Colonic mucosa (tissue), 4 donors: ENCODE measurements around the gene ZKSCAN1. TPM values are rescaled to one million over a fixed set of nuclear protein-coding genes. Genes with fewer than 3 reads are reported as not detected.

Source experiments
- DNase-seq: peaks from one replicate; pipeline ENCODE4 v3.0.0-alpha.2; 2020
- H3K27ac ChIP-seq: fragments of 200-600 bp; one replicate; pipeline ENCODE4 v1.8.0; 2021
- H3K27me3 ChIP-seq: fragments of 200-600 bp; one replicate; pipeline ENCODE4 v1.8.0; 2021
- H3K36me3 ChIP-seq: fragments of 200-600 bp; one replicate; pipeline ENCODE4 v1.8.0; 2021
- H3K4me1 ChIP-seq: fragments of 200-600 bp; one replicate; pipeline ENCODE4 v1.8.0; 2021; ENCODE audit warnings: mild to moderate bottlenecking
- H3K4me3 ChIP-seq: fragments of 200-600 bp; one replicate; pipeline ENCODE4 v1.8.0; 2021
- H3K9ac ChIP-seq, 2 donors: one replicate each; pipeline ENCODE4 v1.7.0; 2013; ENCODE audit warnings: control low read depth in 2 of 2, low read depth in 2 of 2, low read length in 2 of 2
- H3K9me3 ChIP-seq: fragments of 200-600 bp; one replicate; pipeline ENCODE4 v1.8.0; 2021
- intact Hi-C: fragments of 100-400 bp; cut with DNase I; formaldehyde crosslinking; loops from one replicate; pipeline ENCODE4 v1.14.1; 2022
- total RNA-seq, 2 donors: library from RNA; stranded (reverse); fragmentation: NEBNext Ultra II Directional in 1 of 2; extraction: Animal tissue kit (Norgen Biotek cat#: 25700) in 1 of 2; gene quantifications; one replicate each; pipeline ENCODE4 v1.2.1, GENCODE V29; 2021
- TF ChIP-seq, protein P1 (sequence below): fragments of 200-600 bp; IDR thresholded peaks from one replicate; pipeline ENCODE4 v1.8.0; 2022; ENCODE audit warnings: antibody characterized with exemption, mild to moderate bottlenecking
- donor health status: healthy.
- donor health status: DM: no; HTN: no; CAD: no.
- donor health status: DM: no; HTN: no; CAD: no.

Gene ZKSCAN1
- total RNA-seq, 2 donors from 2014 or later, result 96.1 to 147 TPM

DNA sequence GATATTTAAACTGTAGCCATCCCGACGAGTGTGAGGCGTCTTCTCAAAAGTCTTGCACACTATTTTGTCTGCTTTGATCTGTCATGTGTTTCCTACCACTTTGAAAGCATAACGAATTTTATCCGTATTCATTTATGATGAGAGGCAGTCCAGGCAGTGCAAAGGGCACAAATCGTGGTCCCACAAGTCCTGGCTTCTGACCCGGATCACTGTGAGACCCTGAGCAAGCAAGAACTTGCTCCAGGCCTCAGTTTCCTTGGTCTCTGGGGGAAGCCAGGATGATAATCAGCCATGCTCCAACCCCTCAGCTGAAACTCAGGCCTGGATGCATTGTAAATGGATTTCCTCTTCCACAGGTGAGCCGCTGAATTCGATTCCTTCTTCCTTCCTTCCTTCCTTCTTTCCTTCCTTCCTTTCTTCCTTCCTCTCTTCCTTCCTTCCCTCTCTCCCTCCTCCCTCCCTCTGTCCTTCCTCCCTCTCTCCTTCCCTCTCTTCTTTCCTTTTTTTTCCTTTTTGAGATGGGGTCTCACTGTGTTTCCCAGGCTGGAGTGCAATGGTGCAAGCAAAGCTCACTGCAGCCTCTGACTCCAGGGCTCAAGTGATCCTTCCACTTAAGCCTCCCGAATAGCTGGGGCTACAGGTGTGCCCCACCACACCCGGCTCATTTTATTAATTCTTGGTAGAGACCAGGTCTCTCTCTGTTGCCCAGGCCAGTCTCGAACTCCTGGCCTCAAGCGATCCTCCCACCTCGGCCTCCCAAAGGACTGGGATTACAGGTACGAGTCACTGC lies 18.4 kb upstream of the ZKSCAN1 start:
- Histone ChIP-seq H3K27me3 (no peaks in the 10 kb centered on the region), H3K9me3 (no peaks in the 10 kb centered on the region), H3K4me1 (no peaks in the 10 kb centered on the region), H3K27ac (peak overlapping the region; percentile 74), H3K36me3 (no peaks in the 10 kb centered on the region), H3K4me3 (peak overlapping the region; percentile 33), H3K9ac (peak overlapping the region; percentile 62 to 77)
- intact Hi-C loops, result no loop called here
- TF ChIP-seq, protein P1, sequence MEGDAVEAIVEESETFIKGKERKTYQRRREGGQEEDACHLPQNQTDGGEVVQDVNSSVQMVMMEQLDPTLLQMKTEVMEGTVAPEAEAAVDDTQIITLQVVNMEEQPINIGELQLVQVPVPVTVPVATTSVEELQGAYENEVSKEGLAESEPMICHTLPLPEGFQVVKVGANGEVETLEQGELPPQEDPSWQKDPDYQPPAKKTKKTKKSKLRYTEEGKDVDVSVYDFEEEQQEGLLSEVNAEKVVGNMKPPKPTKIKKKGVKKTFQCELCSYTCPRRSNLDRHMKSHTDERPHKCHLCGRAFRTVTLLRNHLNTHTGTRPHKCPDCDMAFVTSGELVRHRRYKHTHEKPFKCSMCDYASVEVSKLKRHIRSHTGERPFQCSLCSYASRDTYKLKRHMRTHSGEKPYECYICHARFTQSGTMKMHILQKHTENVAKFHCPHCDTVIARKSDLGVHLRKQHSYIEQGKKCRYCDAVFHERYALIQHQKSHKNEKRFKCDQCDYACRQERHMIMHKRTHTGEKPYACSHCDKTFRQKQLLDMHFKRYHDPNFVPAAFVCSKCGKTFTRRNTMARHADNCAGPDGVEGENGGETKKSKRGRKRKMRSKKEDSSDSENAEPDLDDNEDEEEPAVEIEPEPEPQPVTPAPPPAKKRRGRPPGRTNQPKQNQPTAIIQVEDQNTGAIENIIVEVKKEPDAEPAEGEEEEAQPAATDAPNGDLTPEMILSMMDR, result no peak
- DNase-seq, result no peak

DNA sequence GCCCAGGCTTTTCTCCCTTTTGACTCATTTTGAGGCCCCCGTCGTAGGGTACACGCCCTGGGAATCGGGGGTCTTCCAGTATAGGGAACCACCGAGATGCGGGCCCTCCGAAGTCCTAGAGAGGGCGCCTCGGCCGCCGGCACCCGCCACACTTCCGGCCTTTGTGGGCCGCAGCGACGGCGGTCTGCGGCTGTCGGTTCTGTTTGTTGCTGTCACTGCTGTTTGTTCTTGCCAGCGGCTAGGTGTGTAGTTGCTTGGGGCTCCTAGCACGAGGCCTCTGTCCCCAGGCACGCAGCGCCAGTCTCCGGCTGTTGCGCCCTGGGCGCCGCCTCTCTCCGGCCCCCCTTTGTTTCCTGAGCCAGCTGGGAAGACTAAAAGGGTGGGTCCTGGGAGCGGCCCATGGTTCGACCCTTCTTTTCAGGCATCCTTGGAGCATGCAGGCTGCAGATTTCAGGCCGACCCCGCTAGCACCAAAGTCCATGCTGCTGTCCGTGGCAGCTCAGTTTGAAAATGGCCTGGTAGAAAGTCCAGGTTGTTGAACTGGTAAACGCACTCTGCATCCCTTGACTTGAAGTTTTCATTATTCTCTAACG lies 17.8 kb upstream of the ZKSCAN1 start:
- peak; percentile 57 for DNase-seq
- Histone ChIP-seq H3K9ac (peak overlapping the region; percentile 62 to 77), H3K27ac (peak overlapping the region; percentile 74), H3K4me3 (peak overlapping the region; percentile 33), H3K4me1 (no peaks in the 10 kb centered on the region), H3K36me3 (no peaks in the 10 kb centered on the region), H3K9me3 (no peaks in the 10 kb centered on the region), H3K27me3 (no peaks in the 10 kb centered on the region)
- intact Hi-C loops, result no loop called here
- TF ChIP-seq, protein P1, result peak; percentile 38

DNA sequence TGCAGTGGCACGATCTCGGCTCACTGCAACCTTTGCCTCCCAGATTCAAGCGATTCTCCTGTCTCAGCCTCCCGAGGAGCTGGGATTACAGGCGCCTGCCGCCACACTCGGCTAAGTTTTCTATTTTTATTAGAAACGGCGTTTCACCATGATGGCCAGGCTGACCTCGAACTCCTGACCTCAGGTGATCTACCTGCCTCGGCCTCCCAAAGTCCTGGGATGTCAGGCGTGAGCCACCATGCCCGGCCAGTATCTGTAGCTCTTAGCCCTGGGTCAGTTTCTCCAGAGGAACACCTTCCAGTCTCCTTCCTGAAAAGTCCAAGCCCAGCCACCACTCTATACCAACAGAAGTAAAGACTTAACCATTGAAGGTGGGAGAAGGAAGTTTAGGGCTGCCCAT lies 15.2 kb upstream of the ZKSCAN1 start:
- Histone ChIP-seq H3K27me3 (no peaks in the 10 kb centered on the region), H3K27ac (peak overlapping the region; percentile 53), H3K36me3 (no peaks in the 10 kb centered on the region), H3K9ac (peak overlapping the region in 1 of 2 donors; percentile 51), H3K4me1 (no peaks in the 10 kb centered on the region), H3K9me3 (no peaks in the 10 kb centered on the region), H3K4me3 (no peak overlapping the region)
- DNase-seq, result no peak
- intact Hi-C loops, result no loop called here
- TF ChIP-seq, protein P1, result no peak

DNA sequence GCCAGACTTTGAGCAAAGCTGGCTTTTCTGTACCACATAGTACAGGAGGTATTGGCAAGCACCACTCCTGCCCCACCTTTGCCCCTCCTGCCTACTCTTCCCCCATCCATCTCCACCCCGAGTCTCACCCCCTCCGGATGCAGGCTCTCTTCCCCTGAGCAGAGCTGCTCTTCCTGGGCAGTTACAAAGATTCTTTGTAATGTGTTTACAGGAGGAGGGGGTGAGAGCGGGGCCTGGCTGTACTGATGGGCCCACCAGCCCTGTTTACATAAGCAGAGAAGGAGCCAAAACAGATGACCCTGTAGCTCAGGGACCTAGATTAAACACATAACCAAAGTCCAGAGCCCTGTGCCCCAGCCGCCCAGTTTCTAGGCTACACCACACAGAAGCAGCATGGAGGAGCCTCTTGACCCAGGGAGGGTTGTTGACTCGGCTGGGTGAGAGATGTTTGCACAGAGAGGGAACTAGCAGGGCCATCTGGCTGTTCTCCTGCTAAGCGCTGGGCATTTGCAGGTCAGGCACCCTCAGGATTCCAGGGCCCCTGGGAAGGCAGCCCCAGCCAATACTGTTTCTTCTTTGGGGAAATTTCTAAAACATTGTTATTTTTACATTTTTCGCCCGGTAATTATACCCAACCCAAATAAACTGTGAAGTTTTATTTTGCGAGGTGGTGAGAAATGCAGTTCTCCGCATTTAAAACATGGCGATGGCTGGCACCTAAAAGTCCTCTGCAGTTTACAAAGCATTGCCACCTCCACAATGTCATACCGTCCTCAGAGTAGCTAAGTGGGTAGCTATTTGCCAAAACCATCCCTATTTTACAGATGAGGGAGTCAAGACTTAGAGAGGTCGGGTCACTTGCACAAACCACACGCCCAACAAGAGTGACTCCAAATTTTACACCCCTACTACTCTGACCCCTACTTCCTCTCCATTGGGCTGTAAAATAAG lies 11.4 kb upstream of the ZKSCAN1 start:
- no peaks in the 10 kb centered on the region for H3K27me3 ChIP-seq
- peak overlapping the region; percentile 65 for H3K27ac ChIP-seq
- no peak overlapping the region for H3K4me3 ChIP-seq
- H3K9me3 ChIP-seq, result no peaks in the 10 kb centered on the region
- intact Hi-C loops, result no loop called here
- TF ChIP-seq, protein P1, result no peak
- no peaks in the 10 kb centered on the region for H3K36me3 ChIP-seq
- DNase-seq, result peak; percentile 84
- peak overlapping the region; percentile 30 to 62 for H3K9ac ChIP-seq
- H3K4me1 ChIP-seq, result no peaks in the 10 kb centered on the region

DNA sequence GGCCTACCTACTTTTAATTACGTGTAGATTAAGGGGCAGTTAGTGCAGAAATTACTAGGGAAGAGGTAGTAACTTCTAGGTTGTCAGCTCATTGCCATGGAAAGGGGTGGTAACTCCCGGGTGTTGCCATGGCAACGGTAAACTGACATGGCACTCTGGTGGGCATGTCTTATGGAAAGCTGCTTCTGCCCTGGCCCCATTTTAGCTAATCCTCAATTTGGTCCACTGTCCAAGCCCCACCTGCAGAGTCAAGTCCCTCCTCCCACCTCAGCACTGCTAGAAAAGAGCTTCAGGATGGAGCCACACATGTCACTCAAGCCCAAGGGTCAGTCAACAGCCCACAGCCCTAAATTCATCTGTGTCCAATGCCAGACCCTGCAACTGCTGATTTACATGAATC lies 7.5 kb upstream of the ZKSCAN1 start:
- peaks cover 1% of the 10 kb centered on the region for H3K4me1 ChIP-seq
- no peak overlapping the region for H3K9ac ChIP-seq
- no peak overlapping the region for H3K4me3 ChIP-seq
- H3K36me3 ChIP-seq, result no peaks in the 10 kb centered on the region
- intact Hi-C loops, result no loop called here
- TF ChIP-seq, protein P1, result no peak
- no peak for DNase-seq
- no peaks in the 10 kb centered on the region for H3K9me3 ChIP-seq
- H3K27me3 ChIP-seq, result no peaks in the 10 kb centered on the region
- no peak overlapping the region for H3K27ac ChIP-seq
